PC-3 (cell line): ENCODE results near the gene NDFIP2.

Source experiments
- CTCF ChIP-seq: fragments of 300-600 bp; sonication (generic); conservative IDR thresholded peaks from 2 replicates; pipeline ENCODE4 v1.5.1; 2017; ENCODE audit warnings: antibody characterized with exemption, low read depth, mild to moderate bottlenecking, low read length
- EZH2 ChIP-seq: fragments of 300-600 bp; sonication (generic); IDR thresholded peaks from one replicate; pipeline ENCODE4 v1.6.1; 2017; ENCODE audit warnings: antibody characterized with exemption, mild to moderate bottlenecking, low read length; ENCODE audit not compliant: unreplicated experiment
- EZH2phosphoT487 ChIP-seq: fragments of 300-600 bp; sonication (generic); IDR thresholded peaks from 2 replicates; pipeline ENCODE4 v1.6.1; 2018; ENCODE audit warnings: mild to moderate bottlenecking, antibody characterized with exemption, low read length, borderline replicate concordance

DNA sequence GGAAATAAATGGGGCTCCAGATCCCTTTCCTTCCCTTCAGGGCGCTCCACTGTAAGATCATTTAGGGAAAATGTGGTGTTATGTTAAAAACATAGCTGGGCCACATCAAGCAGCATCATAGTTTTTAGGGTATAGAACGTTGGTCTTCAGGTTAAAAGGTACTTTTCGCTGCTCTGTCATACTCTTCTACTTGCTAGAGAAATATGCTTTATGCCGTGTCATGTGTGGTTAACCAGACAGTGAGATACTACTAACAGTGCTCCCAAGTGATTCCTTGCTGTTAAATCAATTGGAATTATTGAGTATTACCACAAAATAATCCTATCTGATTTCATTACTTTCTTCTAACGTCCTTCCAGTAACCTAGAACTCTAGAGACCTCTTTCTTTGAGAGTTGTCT lies 1.1 kb upstream of the NDFIP2 start:
- TF ChIP-seq CTCF (no peak), EZH2phosphoT487 (no peak), EZH2 (no peak)
